Measurements from ENCODE around the gene CFAP69.

- TF ChIP-seq REST (IDR thresholded peaks at IDR 0.05; ENCODE audit: insufficient read depth in 1 of 2, low read depth in 2 of 2, low read length in 2 of 2) (no peak), POLR2AphosphoS5 (IDR thresholded peaks at IDR 0.05; ENCODE audit: low read depth, low read length) (no peak), TAF1 (IDR thresholded peaks at IDR 0.05; ENCODE audit: borderline replicate concordance, insufficient read depth, low read length) (no peak), FOXP2 (optimal IDR thresholded peaks at IDR 0.05; ENCODE audit: borderline replicate concordance, extremely low read depth, extremely low read length, insufficient read depth) (no peak), SIN3A (IDR thresholded peaks at IDR 0.05; ENCODE audit: borderline replicate concordance, insufficient read depth, low read length) (no peak)
Measured at GRCh38 chr7:90212149-90212495, 32.9 kb upstream of the CFAP69 start.
